K562 (cell line): ENCODE data around the gene JDP2. TPM values are rescaled to one million over a fixed set of nuclear protein-coding genes. Genes with fewer than 3 reads are reported as not detected.

Experiments
- ATAC-seq: fragments of 200-7000 bp; cut with Tn5 transposase; 3 replicates; pipeline ENCODE4 v1.9.1; 2020; ENCODE audit warnings: moderate library complexity
- BruUV-seq: library from RNA; stranded (reverse); fragments of 400-500 nt; replicated peaks from 2 replicates; lab custom pipeline; 2021; lab: Mats Ljungman, UMichigan
- CTCF ChIA-PET: fragments of 300-600 bp; formaldehyde crosslinking; extraction: SDS; loops from one replicate; lab custom pipeline; 2021; ENCODE audit warnings: low intra/inter-chr PET ratio; lab: Yijun Ruan, JAX
- POLR2A ChIA-PET: fragments of 300-600, 350-650 bp; sonication (Branson Sonifier 250); formaldehyde crosslinking; extraction: SDS; loops from one replicate; lab custom pipeline; 2021; ENCODE audit warnings: antibody characterized with exemption, inconsistent platforms; lab: Yijun Ruan, JAX
- DNase-seq, 4 experiments: peaks; one replicate each; pipeline versions ENCODE4 v3.0.0 to v3.0.0-alpha.2; 2011 to 2018; ENCODE audit warnings: low spot score in 3 of 4, mixed read lengths in 3 of 4; ENCODE audit errors: extremely low read depth in 1 of 4
- FAIRE-seq: peaks from 2 replicates; lab custom pipeline; 2011; peaks lifted over from hg19 to GRCh38; lab: Jason Lieb, UNC
- H2AFZ ChIP-seq: 2 replicates; pipeline ENCODE4 v1.6.0; 2011; ENCODE audit warnings: low read depth, low read length, control low read depth, inconsistent platforms
- H3K27ac ChIP-seq: fragments of 200-600 bp; 3 replicates; pipeline ENCODE4 v1.8.0; 2011; ENCODE audit warnings: low read depth, mild to moderate bottlenecking, control low read depth, inconsistent platforms, low read length, moderate library complexity, mixed read lengths; ENCODE audit errors: extremely low read depth
- H3K27me3 ChIP-seq, 2 experiments: fragments of 300-600 bp in 1 of 2; 2 replicates in 1 of 2; 3 replicates in 1 of 2; pipeline versions ENCODE4 v1.6.0 to v1.8.0; 2011; ENCODE audit warnings: inconsistent platforms in 2 of 2, low read length in 2 of 2, mild to moderate bottlenecking in 1 of 2, mixed read lengths in 1 of 2, moderate library complexity in 1 of 2; ENCODE audit not compliant: control insufficient read depth in 2 of 2, insufficient read depth in 2 of 2
- H3K36me3 ChIP-seq: fragments of 300-600 bp; 3 replicates; pipeline ENCODE4 v1.8.0; 2011; ENCODE audit warnings: mild to moderate bottlenecking, low read length, inconsistent platforms; ENCODE audit not compliant: control insufficient read depth, insufficient read depth
- H3K4me1 ChIP-seq, 2 experiments: fragments of 200-600 bp in 1 of 2; replicated peaks in 1 of 2; 2 replicates in 1 of 2; 3 replicates in 1 of 2; pipeline versions ENCODE4 v1.5.1 to v1.8.0; 2011; ENCODE audit warnings: inconsistent platforms in 2 of 2, low read length in 2 of 2, mild to moderate bottlenecking in 1 of 2, mixed read lengths in 1 of 2, moderate library complexity in 1 of 2; ENCODE audit not compliant: control insufficient read depth in 2 of 2, insufficient read depth in 2 of 2
- H3K4me2 ChIP-seq: 2 replicates; pipeline ENCODE4 v1.6.1; 2011; ENCODE audit warnings: low read length, control low read depth, inconsistent platforms, mixed read lengths; ENCODE audit not compliant: insufficient read depth
- H3K4me3 ChIP-seq: fragments of 200-600 bp; sonication (generic), shearing (Covaris generic); 2 replicates; pipeline ENCODE4 v1.5.1; 2016; ENCODE audit warnings: control low read depth, inconsistent platforms
- H3K79me2 ChIP-seq: fragments of 200-600 bp; 3 replicates; pipeline ENCODE4 v1.8.0; 2011; ENCODE audit warnings: low read length, inconsistent platforms; ENCODE audit not compliant: control insufficient read depth, insufficient read depth
- H3K9ac ChIP-seq, 2 experiments: 2 replicates each; pipeline versions ENCODE4 v1.6.0 to v1.6.1; 2011; ENCODE audit warnings: low read depth in 2 of 2, low read length in 2 of 2, control low read depth in 1 of 2, inconsistent platforms in 1 of 2, mild to moderate bottlenecking in 1 of 2, mixed read lengths in 1 of 2; ENCODE audit not compliant: insufficient read depth in 1 of 2
- H3K9me1 ChIP-seq: one replicate; pipeline ENCODE4 v1.6.0; 2011; ENCODE audit warnings: inconsistent platforms, mild to moderate bottlenecking, low read length, moderate library complexity; ENCODE audit not compliant: control insufficient read depth, insufficient read depth
- H3K9me3 ChIP-seq: replicated peaks from 2 replicates; pipeline ENCODE4 v1.5.1; 2011; ENCODE audit warnings: low read depth, low read length, inconsistent platforms; ENCODE audit not compliant: control insufficient read depth, insufficient read depth
- H4K20me1 ChIP-seq: replicated peaks from 2 replicates; pipeline ENCODE4 v1.6.1; 2011; ENCODE audit warnings: low read length, inconsistent platforms, mixed read lengths; ENCODE audit not compliant: control insufficient read depth, insufficient read depth
- BCOR ChIP-seq: fragments of 450-650 bp; IDR thresholded peaks from 2 replicates; pipeline ENCODE4 v1.6.1; 2016
- RBM25 ChIP-seq: fragments of 200-400 bp; formaldehyde crosslinking; IDR thresholded peaks from 2 replicates; pipeline ENCODE4 v1.6.1; 2018; ENCODE audit warnings: low read length, low read depth, moderate library complexity; ENCODE audit not compliant: severe bottlenecking
- WGBS: fragments of 100-300 bp; shearing (Covaris generic); methylation state at CpG from one replicate; pipeline ENCODE4 v1.1.6; 2016; ENCODE audit warnings: low coverage, mixed read lengths; ENCODE audit not compliant: insufficient coverage; ENCODE audit errors: missing lambda C conversion rate; 5-methylcytosine and 5-hydroxymethylcytosine counted together
- in situ Hi-C: fragments of 300-500 bp; cut with MboI; formaldehyde crosslinking; loops from 4 replicates; pipeline ENCODE4 v1.15.0; 2018; ENCODE audit warnings: inconsistent platforms, mixed read lengths
- intact Hi-C: fragments of 100-400 bp; cut with micrococcal nuclease; formaldehyde crosslinking; loops from 2 replicates; pipeline ENCODE4 v1.14.2; 2022
- polyA plus RNA-seq, 8 experiments: library from polyadenylated mRNA; depleted of rRNA in 4 of 8; stranded (reverse) in 5 of 8; unstranded in 3 of 8; fragments of >200 nt; fragmentation: Nextera tagmentation in 2 of 8; fragmentation: Illumina TruSeq in 1 of 8; extraction: Ambion mirVana in 2 of 8; extraction: Trizol in 1 of 8; gene quantifications; 2 replicates each; pipeline versions ENCODE4 v1.2.1 to v1.2.3, GENCODE V29; 2011 to 2014; ENCODE audit warnings: inconsistent platforms in 1 of 8, missing spikeins in 1 of 8
- total RNA-seq, 7 experiments: library from RNA; depleted of rRNA in 6 of 7; stranded (reverse); fragments of >200 nt in 6 of 7; fragmentation: Illumina TruSeq in 2 of 7; extraction: Trizol in 2 of 7; gene quantifications; 2 replicates each; pipeline versions ENCODE4 v1.2.1 to v1.2.3, GENCODE V29; 2011 to 2021; ENCODE audit warnings: low replicate concordance in 1 of 7
- TF ChIP-seq, protein P1 (sequence below): fragments of 200-800 bp; sonication (Bioruptor generic); IDR thresholded peaks from 2 replicates; pipeline ENCODE4 v1.6.1; 2016; ENCODE audit warnings: missing genetic modification characterization, missing compliant biosample characterization

Gene JDP2
- total and polyA plus RNA-seq, 9 of the 15 experiments (the other 6 are each of a cell fraction or from before 2014, with no cell fraction given), result 0.27 to 13.8 (median 3.1) TPM

- WGBS, result 48% methylated on average over 10 of the region's 10 CpGs
- POLR2A ChIA-PET, result interaction anchor here (0.5 kb wide), 1 partner anchor 10 kb away, joined by 3 read pairs; no protein-coding TSS in a partner anchor
- no peak for FAIRE-seq
Observed at GRCh38 chr14:75409316-75410205, 18.3 kb upstream of the JDP2 start.

More at GRCh38 chr14:75409316-75410205, 18.3 kb upstream of the JDP2 start:
- Histone ChIP-seq H3K4me1 (no peaks in the 10 kb centered on the region; a peak in 1 of 5 replicates), H3K9ac (no peak overlapping the region), H3K4me3 (no peak overlapping the region), H3K4me2 (no peak overlapping the region), H3K27ac (no peak overlapping the region)
- in situ Hi-C loops (no loop called here), intact Hi-C loops (no loop called here)
- CTCF ChIA-PET, result no interaction called here
- ATAC-seq, result no peak
- TF ChIP-seq BCOR (peak; percentile 39; the same call in 1 of the 2 replicates), RBM25 (peak; percentile 59)
- TF ChIP-seq, protein P1, sequence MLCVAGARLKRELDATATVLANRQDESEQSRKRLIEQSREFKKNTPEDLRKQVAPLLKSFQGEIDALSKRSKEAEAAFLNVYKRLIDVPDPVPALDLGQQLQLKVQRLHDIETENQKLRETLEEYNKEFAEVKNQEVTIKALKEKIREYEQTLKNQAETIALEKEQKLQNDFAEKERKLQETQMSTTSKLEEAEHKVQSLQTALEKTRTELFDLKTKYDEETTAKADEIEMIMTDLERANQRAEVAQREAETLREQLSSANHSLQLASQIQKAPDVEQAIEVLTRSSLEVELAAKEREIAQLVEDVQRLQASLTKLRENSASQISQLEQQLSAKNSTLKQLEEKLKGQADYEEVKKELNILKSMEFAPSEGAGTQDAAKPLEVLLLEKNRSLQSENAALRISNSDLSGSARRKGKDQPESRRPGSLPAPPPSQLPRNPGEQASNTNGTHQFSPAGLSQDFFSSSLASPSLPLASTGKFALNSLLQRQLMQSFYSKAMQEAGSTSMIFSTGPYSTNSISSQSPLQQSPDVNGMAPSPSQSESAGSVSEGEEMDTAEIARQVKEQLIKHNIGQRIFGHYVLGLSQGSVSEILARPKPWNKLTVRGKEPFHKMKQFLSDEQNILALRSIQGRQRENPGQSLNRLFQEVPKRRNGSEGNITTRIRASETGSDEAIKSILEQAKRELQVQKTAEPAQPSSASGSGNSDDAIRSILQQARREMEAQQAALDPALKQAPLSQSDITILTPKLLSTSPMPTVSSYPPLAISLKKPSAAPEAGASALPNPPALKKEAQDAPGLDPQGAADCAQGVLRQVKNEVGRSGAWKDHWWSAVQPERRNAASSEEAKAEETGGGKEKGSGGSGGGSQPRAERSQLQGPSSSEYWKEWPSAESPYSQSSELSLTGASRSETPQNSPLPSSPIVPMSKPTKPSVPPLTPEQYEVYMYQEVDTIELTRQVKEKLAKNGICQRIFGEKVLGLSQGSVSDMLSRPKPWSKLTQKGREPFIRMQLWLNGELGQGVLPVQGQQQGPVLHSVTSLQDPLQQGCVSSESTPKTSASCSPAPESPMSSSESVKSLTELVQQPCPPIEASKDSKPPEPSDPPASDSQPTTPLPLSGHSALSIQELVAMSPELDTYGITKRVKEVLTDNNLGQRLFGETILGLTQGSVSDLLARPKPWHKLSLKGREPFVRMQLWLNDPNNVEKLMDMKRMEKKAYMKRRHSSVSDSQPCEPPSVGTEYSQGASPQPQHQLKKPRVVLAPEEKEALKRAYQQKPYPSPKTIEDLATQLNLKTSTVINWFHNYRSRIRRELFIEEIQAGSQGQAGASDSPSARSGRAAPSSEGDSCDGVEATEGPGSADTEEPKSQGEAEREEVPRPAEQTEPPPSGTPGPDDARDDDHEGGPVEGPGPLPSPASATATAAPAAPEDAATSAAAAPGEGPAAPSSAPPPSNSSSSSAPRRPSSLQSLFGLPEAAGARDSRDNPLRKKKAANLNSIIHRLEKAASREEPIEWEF (CRISPR knock-in tag), result no peak
- TF ChIP-seq, all 486 proteins: peak for 2
- Histone ChIP-seq H3K9me3 (no peaks in the 10 kb centered on the region), H3K27me3 (no peaks in the 10 kb centered on the region), H3K79me2 (no peaks in the 10 kb centered on the region), H4K20me1 (no peaks in the 10 kb centered on the region), H2AFZ (no peak overlapping the region), H3K9me1 (no peaks in the 10 kb centered on the region), H3K36me3 (no peaks in the 10 kb centered on the region)
- BruUV-seq, result no TSS peak
- no peak for DNase-seq
